Measurements from ENCODE around the gene SLF2.
A peak's percentile ranks its signal among the peaks of the same experiment; 100 is the strongest.

The SLF2 gene

GRCh38 chr10:101011517-101012423, 99.0 kb downstream of the SLF2 start (continued):
- TF ChIP-seq PATZ1 (CRISPR knock-in tag; IDR thresholded peaks at IDR 0.05; ENCODE audit: borderline replicate concordance) (no peak), POU6F1 (CRISPR knock-in tag; IDR thresholded peaks at IDR 0.05; ENCODE audit: borderline replicate concordance, low read depth) (no peak), SNAI2 (CRISPR knock-in tag; IDR thresholded peaks at IDR 0.05) (no peak), ZNF565 (CRISPR knock-in tag; conservative IDR thresholded peaks at IDR 0.05; ENCODE audit: low read depth) (no peak), RARB (CRISPR knock-in tag; IDR thresholded peaks at IDR 0.05) (no peak)

GRCh38 chr10:101012525-101013364, 100.0 kb downstream of the SLF2 start:
- no peak for TF ChIP-seq POU6F1 (CRISPR knock-in tag; IDR thresholded peaks at IDR 0.05; ENCODE audit: borderline replicate concordance, low read depth)
- TF ChIP-seq RARB (CRISPR knock-in tag; IDR thresholded peaks at IDR 0.05): no peak
- TF ChIP-seq SNAI2 (CRISPR knock-in tag; IDR thresholded peaks at IDR 0.05): no peak
- no peak for TF ChIP-seq CSRNP3 (CRISPR knock-in tag; IDR thresholded peaks at IDR 0.05)
- no peak for TF ChIP-seq OSR1 (CRISPR knock-in tag; IDR thresholded peaks at IDR 0.05)
- no peak for TF ChIP-seq TOX (CRISPR knock-in tag; IDR thresholded peaks at IDR 0.05; ENCODE audit: borderline replicate concordance)
- no peak for TF ChIP-seq ESRRG (CRISPR knock-in tag; IDR thresholded peaks at IDR 0.05)
- TF ChIP-seq ARNTL (CRISPR knock-in tag; IDR thresholded peaks at IDR 0.05; ENCODE audit: borderline replicate concordance, low read depth): no peak
- TF ChIP-seq ZC3H10 (CRISPR knock-in tag; IDR thresholded peaks at IDR 0.05): no peak
- TF ChIP-seq ZNF8 (CRISPR knock-in tag; IDR thresholded peaks at IDR 0.05): no peak
- TF ChIP-seq ZNF565 (CRISPR knock-in tag; conservative IDR thresholded peaks at IDR 0.05; ENCODE audit: low read depth): no peak
- no peak for TF ChIP-seq ZFP30 (CRISPR knock-in tag; IDR thresholded peaks at IDR 0.05)
- no peak for TF ChIP-seq CSDC2 (CRISPR knock-in tag; IDR thresholded peaks at IDR 0.05)
- no peak for TF ChIP-seq PPARA (CRISPR knock-in tag; IDR thresholded peaks at IDR 0.05; ENCODE audit: borderline replicate concordance)
- peak; percentile 89 for ATAC-seq

GRCh38 chr10:101013365-101013825, 100.6 kb downstream of the SLF2 start:
- ATAC-seq: no peak
- TF ChIP-seq ZFP30 (CRISPR knock-in tag; IDR thresholded peaks at IDR 0.05) (no peak), ZC3H10 (CRISPR knock-in tag; IDR thresholded peaks at IDR 0.05) (no peak), TCF4 (CRISPR knock-in tag; IDR thresholded peaks at IDR 0.05; ENCODE audit: borderline replicate concordance) (no peak), TSHZ2 (CRISPR knock-in tag; IDR thresholded peaks at IDR 0.05) (no peak), ESRRG (CRISPR knock-in tag; IDR thresholded peaks at IDR 0.05) (no peak)
